Measurements from ENCODE around the gene TMEM185A.
A peak's percentile ranks its signal among the peaks of the same experiment; 100 is the strongest.
"Not testable (repeated sequence)": the region's sequence is repeated elsewhere in the genome, so short reads cannot be mapped to it uniquely, and the experiment has no call there.

TMEM185A gene

DNA sequence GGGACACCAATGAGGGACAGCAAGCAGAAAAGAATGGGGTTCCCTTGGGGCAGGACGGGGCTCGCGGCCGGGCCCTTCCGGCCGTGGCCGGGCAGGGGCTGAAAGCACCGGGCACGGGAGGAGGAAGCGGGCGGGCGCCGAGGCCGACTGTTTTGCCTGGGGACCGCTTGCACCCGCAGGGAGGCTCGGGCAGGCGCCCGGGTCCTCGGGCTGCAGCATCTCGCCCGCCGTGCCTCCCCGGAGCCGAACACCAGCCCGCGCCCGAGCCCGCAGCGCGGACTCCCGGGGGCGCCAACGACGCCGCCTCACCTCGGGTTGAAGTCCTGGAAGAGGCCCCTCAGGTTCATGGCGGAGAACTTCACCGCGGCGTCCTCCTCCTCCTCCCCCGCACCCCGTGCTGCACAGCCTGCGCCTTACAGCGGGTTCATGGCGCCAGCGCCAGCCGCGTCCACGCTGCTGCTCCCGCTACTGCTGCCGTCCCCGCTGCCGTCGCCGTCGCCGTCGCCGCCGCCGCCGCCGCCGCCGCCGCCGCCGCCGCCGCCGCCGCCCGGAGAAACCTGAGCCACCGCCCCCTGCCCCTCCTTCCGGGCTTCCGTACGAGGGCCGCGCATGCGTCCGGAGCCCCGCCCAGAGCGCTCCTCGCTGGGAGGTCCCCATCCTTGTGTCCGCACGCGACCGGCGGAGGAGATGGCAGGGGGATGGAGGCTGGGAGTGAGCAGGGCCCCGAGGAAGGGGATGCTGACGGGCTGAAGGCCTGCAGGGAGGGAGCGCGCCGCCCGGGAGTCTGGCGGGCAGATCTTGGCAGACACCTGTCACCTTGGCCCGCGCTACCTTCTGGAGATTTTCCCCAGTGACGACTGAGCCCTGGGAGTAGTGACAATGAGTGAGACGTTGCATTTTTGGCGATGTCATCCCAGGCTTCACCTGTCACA, at the start of gene TMEM185A:
TSS of gene TMEM185A (minus strand) at position 559 of the 932 bp plus-strand sequence. CDS start at position 347, 212 bp downstream.
- DNase-seq (ENCODE audit: low spot score) = peak; percentile 73

DNA sequence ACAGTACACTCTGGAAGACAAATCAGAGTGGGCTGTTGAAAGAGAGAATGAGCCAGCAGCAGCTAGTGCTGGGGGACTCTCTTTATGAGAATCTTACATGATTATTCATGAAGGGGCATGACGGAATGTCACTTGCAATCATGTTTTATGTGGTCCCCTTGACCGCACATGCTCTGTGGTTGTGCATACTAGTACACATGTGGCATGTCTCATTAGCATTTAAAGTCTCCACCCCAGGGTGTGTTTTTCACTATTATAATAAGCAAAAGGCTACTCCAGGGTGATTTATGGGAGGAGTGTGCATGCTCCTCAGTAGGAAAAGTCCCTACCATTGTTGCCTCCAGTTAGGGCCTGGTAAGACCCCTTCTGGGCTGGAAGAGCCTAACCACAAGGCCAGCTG, 49.6 kb upstream of the TMEM185A start:
- DNase-seq (ENCODE audit: low spot score) = no peak

DNA sequence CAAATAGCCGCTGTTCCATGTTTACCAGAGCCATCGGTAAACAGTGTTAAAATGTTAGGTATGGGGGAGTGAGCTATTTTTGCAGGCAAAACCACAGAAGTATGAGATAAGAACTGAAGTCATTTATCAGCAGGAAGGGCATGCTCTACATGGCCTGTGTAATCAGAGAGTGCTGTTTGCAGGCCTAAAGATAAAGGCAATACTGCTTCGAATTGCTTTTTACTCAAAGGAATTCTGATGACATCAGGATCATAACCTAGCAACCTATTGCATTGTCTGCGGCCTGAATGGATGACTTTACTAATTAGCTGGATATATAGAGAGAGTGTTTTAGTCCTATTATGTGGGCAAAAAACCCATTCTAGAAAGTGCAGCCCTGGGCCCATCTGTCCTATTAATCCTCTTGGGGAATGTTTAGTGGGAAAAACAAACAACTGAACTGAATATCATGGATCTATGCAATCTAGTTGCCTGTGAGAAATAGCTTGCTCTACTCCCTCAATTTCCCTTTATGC, 47.6 kb upstream of the TMEM185A start:
- not testable (repeated sequence) for DNase-seq (ENCODE audit: low spot score)

DNA sequence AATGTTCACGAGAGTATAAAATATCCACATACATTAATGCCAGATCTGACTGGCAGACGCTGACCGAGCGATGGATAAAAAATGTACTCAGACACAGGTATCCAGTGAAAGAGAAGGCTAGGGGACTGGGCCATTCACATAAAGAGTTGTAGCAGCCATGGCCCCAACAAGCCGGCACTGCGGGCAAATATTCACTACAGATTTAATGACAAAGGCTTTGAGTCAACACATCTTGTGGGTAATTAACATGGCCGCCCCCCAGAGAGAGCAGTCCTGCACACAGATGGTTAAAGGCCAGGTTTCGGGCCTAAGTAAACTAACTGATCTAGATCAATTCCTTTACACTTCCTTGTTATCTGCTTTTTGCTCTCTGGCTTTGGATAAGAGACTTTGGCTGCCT, 44.0 kb upstream of the TMEM185A start:
- DNase-seq (ENCODE audit: low spot score) = not testable (repeated sequence)

DNA sequence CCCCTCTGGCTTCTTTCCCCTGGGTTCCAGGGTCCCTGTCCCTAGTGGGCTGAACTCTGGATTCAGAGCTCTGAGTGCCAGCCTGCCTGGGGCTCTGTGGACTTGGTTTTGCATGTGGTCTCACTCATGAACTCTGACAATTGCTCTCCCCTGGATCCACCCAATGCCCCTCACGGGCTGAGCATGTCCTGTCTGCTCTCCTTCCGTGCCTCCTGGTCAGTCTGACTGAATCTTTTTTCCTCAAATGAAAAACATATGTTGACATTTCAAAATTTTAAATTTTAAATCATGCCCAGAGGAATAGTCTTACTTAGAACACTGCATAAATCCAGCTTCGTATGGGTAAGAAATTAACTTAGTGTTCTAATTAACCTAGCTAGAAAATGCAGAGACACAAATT, 43.5 kb upstream of the TMEM185A start:
- DNase-seq (ENCODE audit: low spot score) = not testable (repeated sequence)

DNA sequence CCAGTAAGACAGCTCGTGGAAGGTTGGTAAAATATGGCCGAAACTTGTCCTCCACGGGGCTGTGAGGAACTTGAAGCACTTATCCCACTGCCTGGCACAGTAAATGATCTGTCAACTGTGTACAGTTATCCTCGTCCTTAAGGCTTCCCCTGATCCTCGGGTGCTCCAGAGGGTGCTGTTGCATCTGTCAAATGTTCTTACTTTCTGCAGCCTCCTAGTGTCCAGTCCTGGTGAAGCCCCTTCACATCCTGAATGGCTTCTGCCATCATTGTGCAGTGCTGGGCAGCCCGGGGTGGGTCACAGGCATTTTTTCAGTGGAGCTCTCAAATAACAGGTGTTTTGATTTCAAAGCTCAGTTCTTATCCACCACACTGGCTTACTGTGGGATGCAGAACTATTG, 29.0 kb upstream of the TMEM185A start:
- DNase-seq (ENCODE audit: low spot score) = not testable (repeated sequence)

DNA sequence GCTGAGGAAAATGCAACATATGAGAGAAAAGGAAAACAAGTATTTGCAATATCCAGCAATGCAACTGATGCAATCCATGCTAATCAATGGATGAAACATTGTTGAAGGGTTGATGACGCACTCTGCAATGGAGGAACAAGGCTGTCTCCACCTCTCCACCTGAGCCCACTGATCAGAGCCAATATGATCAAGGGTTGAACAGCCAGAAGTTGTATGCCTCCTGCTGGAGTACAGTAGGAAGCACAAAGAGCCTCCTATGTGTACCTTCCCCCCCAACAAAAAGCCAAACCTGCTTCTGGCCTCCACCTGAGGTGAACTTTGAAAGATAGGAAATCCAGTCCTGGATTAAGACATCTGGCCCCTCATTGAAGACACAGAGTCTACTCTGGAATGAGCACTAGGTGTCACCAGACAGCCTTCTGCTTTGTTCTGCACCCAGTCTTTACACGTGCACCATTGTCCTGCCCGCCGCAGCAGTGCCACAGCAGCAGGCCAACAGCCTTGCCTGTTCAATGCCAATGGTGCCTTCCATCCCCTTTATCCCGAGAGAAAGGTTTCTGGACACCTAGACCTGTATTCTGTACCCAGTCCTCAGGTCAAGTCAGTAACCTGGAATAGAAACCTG, 24.8 kb upstream of the TMEM185A start:
- DNase-seq (ENCODE audit: low spot score) = not testable (repeated sequence)

DNA sequence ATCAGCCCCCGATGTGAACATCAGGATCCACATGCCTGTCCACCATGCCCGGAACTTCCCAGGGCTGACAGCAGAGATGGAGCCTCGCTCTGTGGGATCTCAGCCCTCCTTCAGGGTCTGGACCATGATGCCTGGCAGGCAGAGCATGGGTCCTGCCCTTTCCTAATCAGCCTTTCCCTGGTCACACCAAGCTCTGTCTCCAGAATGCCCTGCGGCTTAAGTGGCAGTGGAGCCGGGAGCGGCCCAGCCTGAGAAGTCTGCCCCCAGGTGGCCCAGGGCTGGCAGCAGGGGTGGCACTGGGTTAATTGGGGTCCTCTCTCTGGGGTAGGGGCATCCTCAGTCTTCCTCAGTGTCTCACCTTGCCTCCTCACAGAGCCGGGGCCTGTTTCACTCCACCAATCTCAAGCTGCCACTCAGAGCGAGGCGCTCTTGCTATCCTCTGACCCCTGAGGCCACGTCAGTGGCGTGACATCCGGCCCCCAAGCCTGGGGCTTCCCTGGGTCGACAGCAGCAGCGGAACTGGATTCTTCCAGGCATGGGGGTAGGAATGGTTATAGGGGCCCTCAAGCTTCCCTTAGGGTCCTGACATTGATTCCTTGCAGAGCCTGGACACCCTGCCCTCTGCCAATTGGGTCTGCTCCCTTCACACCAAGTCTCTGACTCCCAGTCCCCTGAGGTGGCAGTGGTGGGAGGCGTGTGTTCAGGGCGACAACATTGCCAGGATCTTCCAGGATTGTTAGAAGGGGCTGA, 20.8 kb upstream of the TMEM185A start:
- DNase-seq (ENCODE audit: low spot score) = no peak

DNA sequence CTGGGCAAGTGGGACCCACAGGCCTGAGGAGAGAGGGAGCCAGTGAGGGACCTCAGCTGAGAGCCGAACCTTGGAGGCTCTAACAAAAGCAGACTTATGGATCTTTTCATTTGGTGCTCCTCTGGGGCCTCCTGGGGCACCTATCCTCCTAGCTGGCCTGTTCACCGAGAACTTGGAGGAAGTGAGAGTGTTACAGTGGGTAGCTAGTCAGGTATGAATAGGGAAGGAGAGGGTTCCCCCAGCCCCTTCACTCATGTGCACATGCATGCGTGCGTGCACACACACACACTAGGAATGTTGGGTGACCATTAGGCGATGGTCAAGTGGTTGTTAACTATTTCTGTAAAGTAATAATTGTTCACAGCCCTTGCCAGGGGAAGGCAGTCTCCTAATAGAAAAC, 18.6 kb upstream of the TMEM185A start:
- DNase-seq (ENCODE audit: low spot score) = no peak

DNA sequence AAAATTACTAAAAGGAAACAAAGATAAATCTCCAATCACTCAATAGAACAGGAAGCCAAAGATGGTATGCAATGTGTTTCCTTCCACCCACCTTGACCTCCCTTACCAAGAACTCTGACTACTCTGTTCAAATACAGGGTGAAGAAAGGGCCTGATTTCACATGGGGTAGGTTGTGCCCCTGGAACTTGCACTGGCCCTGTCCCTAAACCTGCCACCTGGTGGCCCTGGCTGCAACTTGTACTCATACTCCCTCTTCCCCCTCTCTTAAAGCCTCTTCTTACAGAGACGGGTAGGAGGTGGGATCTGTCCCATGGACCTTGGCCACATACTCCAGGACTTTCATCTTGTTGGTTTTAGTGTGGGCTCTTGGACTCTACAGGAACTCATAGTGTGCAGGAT, 17.3 kb upstream of the TMEM185A start:
- DNase-seq (ENCODE audit: low spot score) = no peak

DNA sequence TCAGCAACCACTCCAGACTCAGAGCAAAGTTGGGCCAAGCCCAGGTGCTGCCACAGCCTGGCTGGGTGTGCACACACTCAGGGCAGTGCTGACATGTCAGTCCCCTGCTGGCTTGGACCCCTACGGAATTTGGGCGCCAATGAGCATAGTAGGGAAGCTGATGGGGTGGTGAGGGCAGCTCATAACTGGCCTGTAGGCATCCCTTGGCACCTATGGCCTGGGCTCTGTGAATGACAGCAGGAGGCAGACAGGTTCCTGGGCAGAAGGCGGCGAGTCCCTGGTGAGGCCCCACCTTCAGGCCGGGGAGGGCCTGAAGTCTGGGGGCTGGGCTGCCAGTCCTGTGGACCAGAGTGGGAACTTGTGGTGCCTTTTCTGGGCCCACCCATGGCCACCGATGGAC, 15.9 kb upstream of the TMEM185A start:
- no peak for DNase-seq (ENCODE audit: low spot score)

DNA sequence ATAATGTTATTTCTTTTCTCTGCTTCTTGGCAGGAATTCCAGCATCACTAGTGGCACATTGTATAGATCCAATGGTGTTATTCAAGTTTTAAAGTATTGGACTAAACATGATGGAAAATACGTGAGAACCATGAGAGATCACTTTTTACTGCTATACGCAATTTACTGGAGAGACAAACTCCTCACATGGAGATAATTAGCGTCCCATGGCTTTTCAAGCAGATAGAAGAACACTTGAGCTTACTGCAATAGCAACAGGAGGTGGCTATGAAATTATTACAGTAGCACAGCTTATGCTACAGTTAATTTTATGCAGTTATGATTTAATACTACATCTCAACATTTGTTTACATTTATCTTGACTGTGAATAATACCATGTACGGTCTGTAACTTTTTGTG, 11.9 kb upstream of the TMEM185A start:
- no peak for DNase-seq (ENCODE audit: low spot score)

DNA sequence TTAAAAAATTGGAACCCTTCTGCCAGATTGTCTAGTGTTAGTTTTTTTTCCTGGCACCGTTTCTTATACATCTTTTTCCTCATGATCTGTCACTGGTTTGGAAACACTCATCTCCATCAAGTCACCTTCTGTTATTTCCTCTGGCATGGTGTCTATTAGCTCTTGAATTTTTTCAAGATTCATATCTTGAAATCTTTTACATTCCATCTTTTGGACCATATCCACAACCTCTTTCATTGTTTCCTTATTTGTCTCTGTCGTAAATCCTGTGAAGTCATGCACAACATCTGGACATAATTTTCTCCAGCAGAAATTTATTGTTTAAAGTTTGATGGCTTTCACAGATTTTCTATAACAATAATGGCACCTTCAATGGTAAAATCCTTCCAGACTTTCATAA, 10.2 kb upstream of the TMEM185A start:
- no peak for DNase-seq (ENCODE audit: low spot score)

DNA sequence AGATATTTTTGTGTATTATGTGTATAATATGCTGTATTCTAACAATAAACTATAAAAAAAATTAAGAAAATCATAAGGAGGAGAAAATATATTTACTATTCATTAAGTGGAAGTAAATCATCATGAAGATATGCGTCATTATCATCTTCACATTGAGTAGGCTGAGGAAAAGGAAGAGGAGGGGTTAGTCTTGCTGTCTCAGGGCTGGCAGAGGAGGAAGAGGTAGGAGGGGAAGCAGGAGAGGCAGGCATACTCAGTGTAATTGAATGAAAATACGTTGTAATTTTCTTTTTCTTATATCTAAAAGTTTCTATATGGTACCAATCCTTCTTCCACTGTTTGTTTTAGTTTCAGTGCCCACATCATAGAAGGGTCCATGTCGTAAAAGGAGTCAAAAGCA, 9.8 kb upstream of the TMEM185A start:
- no peak for DNase-seq (ENCODE audit: low spot score)

DNA sequence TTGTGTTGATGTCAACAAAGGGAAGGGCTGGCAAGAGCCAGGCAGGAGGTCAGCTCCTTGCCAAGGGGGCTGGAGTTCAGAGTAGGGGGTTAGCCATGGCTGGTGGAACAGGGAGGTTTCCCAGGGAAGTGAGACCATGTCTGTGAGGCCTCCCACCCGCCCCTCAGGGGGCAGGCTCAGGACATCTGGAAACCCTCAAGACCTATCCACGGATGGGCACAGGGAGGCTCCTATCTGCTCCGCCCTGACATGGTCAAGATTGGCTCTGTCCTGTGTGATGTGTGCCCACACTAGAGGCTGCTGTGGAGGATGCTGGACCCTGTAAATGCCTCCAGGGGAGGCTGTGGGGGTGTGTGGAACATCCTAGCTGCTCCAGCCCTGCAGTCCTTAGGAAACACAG, 8.0 kb upstream of the TMEM185A start:
- no peak for DNase-seq (ENCODE audit: low spot score)

DNA sequence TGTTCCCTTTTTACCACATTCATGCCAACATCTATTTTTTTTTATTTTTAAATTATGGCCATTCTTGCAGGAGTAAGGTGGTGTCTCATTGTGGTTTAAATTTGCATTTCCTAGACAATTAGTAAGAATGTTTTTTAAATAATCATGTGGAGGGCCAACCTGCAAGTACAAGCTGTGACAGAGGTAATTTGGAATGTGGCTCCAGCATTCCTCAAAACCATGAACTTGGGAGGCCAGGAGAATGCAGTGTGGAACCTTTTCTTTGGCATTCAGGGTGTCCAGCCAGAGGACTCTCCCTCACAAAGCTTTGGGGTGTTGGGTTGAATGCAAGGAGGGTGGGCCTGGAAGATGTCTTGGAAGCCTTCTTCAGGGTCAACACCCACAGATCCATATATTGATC, 7.3 kb upstream of the TMEM185A start:
- DNase-seq (ENCODE audit: low spot score) = peak; percentile 26

DNA sequence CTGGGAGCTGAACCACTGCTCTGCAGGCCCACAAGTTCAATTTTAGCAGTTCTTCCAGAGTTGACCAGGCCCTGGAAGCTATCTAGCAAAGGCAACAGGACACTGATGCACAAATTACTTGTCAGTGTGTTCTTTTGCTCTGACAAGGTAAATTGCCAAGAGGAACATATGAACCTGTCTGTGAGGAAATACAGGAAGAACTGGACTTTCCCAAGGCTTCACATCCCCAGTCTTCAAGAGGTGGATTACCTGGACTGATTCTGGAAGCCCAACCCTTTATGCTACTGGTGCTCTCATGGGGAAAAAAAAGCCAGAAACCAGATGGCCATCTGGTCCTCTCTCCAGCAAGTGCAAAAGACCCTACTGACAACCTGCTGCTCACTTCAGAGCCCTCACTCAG, 1.9 kb upstream of the TMEM185A start:
- no peak for DNase-seq (ENCODE audit: low spot score)

DNA sequence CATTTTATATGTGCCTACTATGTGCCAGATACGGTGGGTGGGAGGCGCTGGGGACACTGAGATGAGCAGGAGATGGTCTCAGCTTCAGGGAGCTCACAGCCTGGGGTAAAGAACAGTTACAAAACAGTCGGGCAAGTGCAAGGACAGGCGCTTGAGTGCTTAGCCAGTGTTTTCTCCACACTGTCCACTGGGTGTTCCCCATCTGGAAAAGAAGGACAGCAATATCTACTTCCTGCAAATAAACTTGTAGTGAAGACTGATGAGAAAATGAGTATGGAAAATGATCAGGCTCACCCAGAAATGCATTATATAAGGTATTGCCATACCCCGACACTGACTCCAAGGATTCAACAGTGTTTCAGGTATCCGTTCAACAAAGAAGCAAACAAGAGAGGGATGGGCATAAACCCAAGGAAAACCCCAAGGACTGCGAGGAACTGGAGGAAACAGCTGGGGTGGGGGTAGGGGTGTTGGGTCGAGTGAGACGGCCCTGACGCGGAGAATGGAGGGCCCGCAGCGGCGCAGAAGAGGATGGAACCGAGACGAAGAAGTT, 835 bp downstream of the TMEM185A start:
- DNase-seq (ENCODE audit: low spot score) = peak; percentile 45

DNA sequence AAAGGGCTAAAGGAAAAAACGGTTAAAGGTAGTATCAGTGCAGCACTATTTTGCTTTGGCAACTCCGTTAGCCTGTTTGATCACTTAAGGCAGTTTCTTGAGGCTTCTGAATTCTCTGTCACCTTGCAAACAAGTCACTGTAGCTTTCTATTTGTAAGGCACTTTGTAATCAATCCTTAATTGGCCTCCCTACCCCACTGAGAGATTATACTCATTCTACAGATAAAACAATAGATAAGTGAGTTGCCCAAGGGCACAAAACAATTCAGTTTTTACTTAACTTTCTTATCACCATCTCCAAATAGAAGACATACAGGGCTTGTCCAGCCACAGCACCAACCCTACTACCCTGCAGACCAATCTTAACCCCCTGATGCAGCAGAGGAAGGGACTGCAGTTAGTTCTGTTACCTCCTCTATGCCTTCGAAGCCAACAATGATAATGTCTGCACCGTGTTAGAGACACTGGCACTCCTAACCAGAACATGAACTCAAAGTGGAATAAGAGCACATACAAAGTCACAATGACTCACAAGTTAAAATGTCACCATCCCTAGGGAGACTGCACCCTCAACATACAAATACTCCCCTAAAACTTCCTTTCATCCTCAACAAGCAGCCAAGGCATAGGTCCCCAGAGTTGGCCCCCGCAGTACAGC, 1.7 kb downstream of the TMEM185A start:
- DNase-seq (ENCODE audit: low spot score) = no peak

DNA sequence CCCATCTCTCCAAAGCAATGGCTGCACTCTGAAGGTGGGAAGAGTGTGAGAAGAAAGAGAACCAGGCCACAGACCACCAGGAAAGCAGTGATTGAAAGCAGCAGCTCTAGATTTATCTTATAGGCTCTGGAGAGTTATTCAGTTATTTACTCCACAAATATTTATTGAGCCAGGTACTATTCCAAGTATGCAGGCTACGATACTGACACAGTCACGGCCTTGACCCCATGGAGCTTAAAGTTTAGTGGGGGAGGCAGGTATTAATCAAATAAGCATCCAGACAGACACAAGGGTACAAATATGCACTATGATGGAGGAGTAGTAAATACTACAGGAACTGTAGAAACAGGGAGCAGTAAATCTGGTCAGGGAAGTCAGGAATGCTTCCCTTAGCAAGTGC, 2.8 kb downstream of the TMEM185A start:
- DNase-seq (ENCODE audit: low spot score) = no peak

DNA sequence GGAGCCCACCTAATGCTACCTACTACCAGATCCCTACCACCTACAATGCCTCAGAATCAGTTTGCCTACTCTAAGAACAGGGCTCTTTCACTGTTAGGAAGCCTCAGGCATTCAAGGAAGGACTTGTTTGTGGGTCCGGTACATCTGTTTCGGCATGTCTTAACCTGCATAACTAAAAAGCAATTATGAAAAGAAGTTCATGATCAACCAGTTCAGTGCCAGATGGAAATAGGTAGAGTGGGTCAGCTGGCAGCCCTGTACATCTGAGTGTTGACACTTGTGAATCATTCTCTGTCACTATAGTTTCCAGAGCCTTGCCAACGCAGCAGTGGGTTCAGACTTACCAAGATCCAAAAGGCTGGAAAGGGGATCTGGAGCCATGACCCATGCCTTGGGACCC, 3.3 kb downstream of the TMEM185A start:
- DNase-seq (ENCODE audit: low spot score) = no peak

DNA sequence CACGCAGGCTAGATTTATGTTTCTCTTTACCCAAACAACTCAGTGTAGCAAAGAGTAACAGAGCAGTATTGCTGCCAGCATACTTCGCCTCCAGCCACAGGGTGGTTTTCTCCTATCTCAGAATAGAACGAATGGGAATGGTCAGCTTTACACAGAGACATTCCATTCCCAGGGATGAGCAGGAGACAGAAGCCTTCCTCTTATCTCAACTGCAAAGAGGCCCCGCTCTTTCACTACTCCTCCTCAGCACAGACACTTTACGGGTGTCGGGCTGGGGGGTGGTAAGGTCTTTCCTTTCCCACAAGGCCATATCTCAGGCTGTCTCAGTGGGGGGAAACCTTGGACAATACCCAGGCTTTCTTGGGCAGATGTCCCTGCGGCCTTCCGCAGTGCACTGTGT, 4.8 kb downstream of the TMEM185A start:
- not testable (repeated sequence) for DNase-seq (ENCODE audit: low spot score)
